Measurements from ENCODE around the gene KTN1. TPM values are rescaled to one million over a fixed set of nuclear protein-coding genes. Genes with fewer than 3 reads are reported as not detected.
A peak's percentile ranks its signal among the peaks of the same experiment; 100 is the strongest.

Gene KTN1
- total RNA-seq, 4 donors from 2014 or later, result 81.2 to 193 (median 106) TPM

DNA sequence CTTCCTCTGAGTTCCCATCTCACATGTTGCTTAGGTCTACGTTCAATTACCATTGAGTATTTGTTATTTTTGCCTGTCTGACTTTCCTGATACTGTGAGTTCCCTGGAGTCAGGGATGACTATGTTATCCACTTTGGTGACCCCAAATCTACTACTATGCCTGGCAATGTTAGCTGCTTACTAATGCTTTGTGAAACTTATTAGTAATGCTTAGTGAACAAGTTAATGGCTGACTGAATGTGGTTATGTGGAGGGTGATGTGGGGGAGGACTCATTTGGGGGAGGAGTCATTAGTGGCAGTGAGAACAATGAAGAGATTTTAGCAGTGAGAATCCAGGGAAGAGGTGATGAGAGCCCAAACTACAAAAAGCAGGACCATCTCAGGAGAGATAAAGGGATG lies 121.6 kb downstream of the KTN1 start:
- Histone ChIP-seq H3K4me3 (no peak overlapping the region), H3K4me1 (no peaks in the 10 kb centered on the region), H3K36me3 (no peaks in the 10 kb centered on the region), H3K27ac (no peak overlapping the region), H3K27me3 (no peaks in the 10 kb centered on the region), H3K9me3 (no peaks in the 10 kb centered on the region)
- TF ChIP-seq POLR2A (IDR thresholded peaks at IDR 0.05), result no peak
- TF ChIP-seq, protein P1, sequence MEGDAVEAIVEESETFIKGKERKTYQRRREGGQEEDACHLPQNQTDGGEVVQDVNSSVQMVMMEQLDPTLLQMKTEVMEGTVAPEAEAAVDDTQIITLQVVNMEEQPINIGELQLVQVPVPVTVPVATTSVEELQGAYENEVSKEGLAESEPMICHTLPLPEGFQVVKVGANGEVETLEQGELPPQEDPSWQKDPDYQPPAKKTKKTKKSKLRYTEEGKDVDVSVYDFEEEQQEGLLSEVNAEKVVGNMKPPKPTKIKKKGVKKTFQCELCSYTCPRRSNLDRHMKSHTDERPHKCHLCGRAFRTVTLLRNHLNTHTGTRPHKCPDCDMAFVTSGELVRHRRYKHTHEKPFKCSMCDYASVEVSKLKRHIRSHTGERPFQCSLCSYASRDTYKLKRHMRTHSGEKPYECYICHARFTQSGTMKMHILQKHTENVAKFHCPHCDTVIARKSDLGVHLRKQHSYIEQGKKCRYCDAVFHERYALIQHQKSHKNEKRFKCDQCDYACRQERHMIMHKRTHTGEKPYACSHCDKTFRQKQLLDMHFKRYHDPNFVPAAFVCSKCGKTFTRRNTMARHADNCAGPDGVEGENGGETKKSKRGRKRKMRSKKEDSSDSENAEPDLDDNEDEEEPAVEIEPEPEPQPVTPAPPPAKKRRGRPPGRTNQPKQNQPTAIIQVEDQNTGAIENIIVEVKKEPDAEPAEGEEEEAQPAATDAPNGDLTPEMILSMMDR (IDR thresholded peaks at IDR 0.05), result no peak
- DNase-seq, result no peak

DNA sequence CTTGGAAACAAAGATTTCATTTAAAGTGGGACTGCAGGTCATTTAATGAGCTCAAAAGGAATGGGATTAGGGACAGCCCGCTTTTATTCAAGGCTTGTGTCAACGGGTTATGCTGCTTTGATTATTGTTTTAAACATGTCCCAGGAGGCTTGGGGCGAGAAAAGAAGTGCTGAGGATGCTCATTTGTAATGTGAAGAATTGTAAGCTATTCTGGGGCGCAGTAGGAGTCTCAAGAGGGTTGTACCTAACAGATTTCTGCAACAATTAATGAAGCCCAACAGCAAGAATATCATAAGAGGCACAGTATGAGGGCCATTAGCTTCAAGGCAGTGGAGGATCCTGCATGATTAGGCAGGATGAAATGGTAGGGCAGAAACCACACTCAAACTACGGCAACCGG lies 122.5 kb downstream of the KTN1 start:
- Histone ChIP-seq H3K36me3 (no peaks in the 10 kb centered on the region), H3K4me3 (no peak overlapping the region), H3K27ac (no peak overlapping the region), H3K4me1 (no peaks in the 10 kb centered on the region), H3K27me3 (no peaks in the 10 kb centered on the region), H3K9me3 (no peaks in the 10 kb centered on the region)
- DNase-seq, result no peak
- no peak for TF ChIP-seq POLR2A (IDR thresholded peaks at IDR 0.05)
- TF ChIP-seq, protein P1 (IDR thresholded peaks at IDR 0.05), result no peak

DNA sequence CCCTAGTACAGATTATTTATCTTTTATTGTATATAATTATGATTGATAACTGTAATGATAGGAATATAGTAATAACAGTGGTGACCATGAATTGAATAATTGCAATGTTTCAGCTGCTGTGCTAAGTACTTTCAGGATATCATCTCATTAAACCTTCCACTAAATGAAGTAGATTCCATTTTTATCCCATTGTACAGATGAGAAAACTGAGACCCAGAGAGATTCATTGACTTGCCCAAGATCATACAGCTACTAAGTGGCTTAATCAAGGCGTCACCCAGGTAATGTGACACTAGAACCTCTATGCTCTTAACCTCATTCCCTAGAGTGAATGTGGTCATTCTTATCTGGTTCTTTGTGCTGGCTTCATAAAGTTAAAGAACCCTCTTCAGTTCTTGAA lies 124.6 kb downstream of the KTN1 start:
- Histone ChIP-seq H3K9me3 (no peaks in the 10 kb centered on the region), H3K4me3 (no peak overlapping the region)
- TF ChIP-seq, protein P1 (IDR thresholded peaks at IDR 0.05), result no peak
- no peak for TF ChIP-seq POLR2A (IDR thresholded peaks at IDR 0.05)

DNA sequence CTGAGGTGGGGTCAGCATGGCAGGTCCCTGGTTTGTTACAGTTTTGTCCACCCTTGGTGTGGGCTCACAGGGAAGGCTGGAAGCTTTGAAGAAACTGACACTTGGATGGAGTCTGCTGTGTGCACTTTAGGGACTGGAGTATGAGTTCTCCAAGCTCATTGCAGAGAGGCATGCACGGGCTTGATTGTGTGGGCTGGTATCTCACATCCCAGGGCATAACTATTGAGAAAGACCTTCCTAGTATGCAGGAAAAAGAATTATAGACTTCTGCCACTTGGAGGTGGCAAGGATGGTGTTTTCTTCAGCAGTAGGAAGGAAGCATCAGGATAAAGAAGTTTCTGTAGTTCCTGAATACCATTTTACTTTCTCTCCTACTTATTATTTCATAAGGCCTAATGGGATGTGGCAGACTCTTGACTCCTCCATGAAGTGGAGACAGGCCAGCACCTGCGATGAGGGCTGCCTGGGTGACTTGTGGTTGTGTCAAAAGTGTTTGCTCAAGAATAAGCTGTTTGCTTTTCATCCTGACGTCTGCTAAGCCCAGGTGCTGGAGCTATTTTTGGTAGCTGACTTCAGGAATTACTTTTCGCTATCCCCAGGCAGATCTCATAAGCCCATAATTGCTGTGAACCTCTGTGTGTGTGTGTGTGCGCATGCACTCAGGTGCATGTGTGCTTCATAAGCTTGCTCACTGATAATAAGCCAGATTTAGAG lies 125.8 kb downstream of the KTN1 start:
- Histone ChIP-seq H3K9me3 (no peaks in the 10 kb centered on the region), H3K36me3 (no peaks in the 10 kb centered on the region), H3K27ac (peak overlapping the region in 1 of 4 donors; percentile 19), H3K27me3 (no peaks in the 10 kb centered on the region), H3K4me1 (no peaks in the 10 kb centered on the region), H3K4me3 (no peak overlapping the region)
- no peak for TF ChIP-seq POLR2A (IDR thresholded peaks at IDR 0.05)
- TF ChIP-seq, protein P1 (IDR thresholded peaks at IDR 0.05), result no peak
- no peak for DNase-seq

More for the DNA sequence above, 124.6 kb downstream of the KTN1 start:
- H3K27me3 ChIP-seq, result no peaks in the 10 kb centered on the region
- H3K27ac ChIP-seq, result no peak overlapping the region
- H3K4me1 ChIP-seq, result no peaks in the 10 kb centered on the region
- H3K36me3 ChIP-seq, result no peaks in the 10 kb centered on the region
- no peak for DNase-seq

DNA sequence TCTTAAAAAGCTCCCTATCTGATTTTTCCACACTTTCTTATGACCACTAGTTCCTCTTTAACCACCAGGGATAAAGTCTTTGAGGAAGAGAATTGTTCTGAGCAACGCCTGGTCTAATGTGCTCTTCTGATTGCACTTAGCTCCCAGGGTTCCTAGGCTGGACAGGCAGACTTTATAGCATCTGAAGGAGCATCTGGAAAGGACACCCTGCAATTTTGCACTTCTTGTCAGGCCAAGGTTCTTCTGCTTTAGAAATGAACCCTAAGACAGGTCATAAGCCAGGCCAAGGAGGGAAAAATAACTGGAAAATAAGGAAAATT lies 126.3 kb downstream of the KTN1 start:
- no peak for TF ChIP-seq POLR2A (IDR thresholded peaks at IDR 0.05)
- TF ChIP-seq, protein P1 (IDR thresholded peaks at IDR 0.05), result peak in 2 of 6 experiments; percentile 15 to 18
- DNase-seq, result no peak
- peak overlapping the region in 1 of 4 donors; percentile 19 for H3K27ac ChIP-seq

More for the DNA sequence above, 126.3 kb downstream of the KTN1 start:
- H3K27me3 ChIP-seq, result no peaks in the 10 kb centered on the region
- H3K4me1 ChIP-seq, result no peaks in the 10 kb centered on the region
- H3K9me3 ChIP-seq, result no peaks in the 10 kb centered on the region
- no peaks in the 10 kb centered on the region for H3K36me3 ChIP-seq
- no peak overlapping the region for H3K4me3 ChIP-seq
